HFF-Myc (cell line): ENCODE measurements around the gene LRRC1.

ENCODE experiments used
- DNase-seq: peaks from one replicate; pipeline ENCODE4 v3.0.0-alpha.2; 2011; ENCODE audit warnings: low read depth; ENCODE audit errors: extremely low read depth
- H3K4me3 ChIP-seq: replicated peaks from 2 replicates; pipeline ENCODE4 v1.5.1; 2011; ENCODE audit warnings: low read depth, mild to moderate bottlenecking, control low read depth, low read length
- CTCF ChIP-seq: IDR thresholded peaks from 2 replicates; pipeline ENCODE4 v1.5.1; 2012; ENCODE audit warnings: mild to moderate bottlenecking, low read depth, low read length, control low read depth; ENCODE audit errors: missing control alignments

LRRC1 gene

GRCh38 chr6:53796451-53796780 is 1.6 kb downstream of the LRRC1 start:
- no peak for DNase-seq
- H3K4me3 ChIP-seq, result peak overlapping the region; percentile 84
- TF ChIP-seq CTCF, result no peak

GRCh38 chr6:53796791-53797190 is 2.0 kb downstream of the LRRC1 start:
- TF ChIP-seq CTCF, result no peak
- peak overlapping the region; percentile 84 for H3K4me3 ChIP-seq
- no peak for DNase-seq

- DNase-seq, result no peak
- no peak overlapping the region for H3K4me3 ChIP-seq
- no peak for TF ChIP-seq CTCF
Measured at GRCh38 chr6:53797304-53797703, 2.5 kb downstream of the LRRC1 start.

- H3K4me3 ChIP-seq, result no peak overlapping the region
- no peak for TF ChIP-seq CTCF
- no peak for DNase-seq
Measured at GRCh38 chr6:53799340-53799739, 4.5 kb downstream of the LRRC1 start.

GRCh38 chr6:53801022-53801421 is 6.2 kb downstream of the LRRC1 start:
- no peak overlapping the region for H3K4me3 ChIP-seq
- DNase-seq, result no peak
- no peak for TF ChIP-seq CTCF

GRCh38 chr6:53802582-53802981 is 7.8 kb downstream of the LRRC1 start:
- H3K4me3 ChIP-seq, result no peak overlapping the region
- no peak for TF ChIP-seq CTCF
- no peak for DNase-seq

GRCh38 chr6:53803081-53803860 is 8.5 kb downstream of the LRRC1 start:
- TF ChIP-seq CTCF, result no peak
- no peak overlapping the region for H3K4me3 ChIP-seq
- no peak for DNase-seq
